Measurements from ENCODE around the gene AOPEP. TPM values are rescaled to one million over a fixed set of nuclear protein-coding genes. Genes with fewer than 3 reads are reported as not detected.

The AOPEP gene
- total RNA-seq, 1 donor from 2014 or later, result 16.6 TPM

- Mint-ChIP-seq H3K27me3 (ENCODE audit: insufficient read depth, low read depth) (peaks cover 9% of the 10 kb centered on the region), H3K4me1 (peaks cover 14% of the 10 kb centered on the region), H3K9me3 (no peaks in the 10 kb centered on the region), H3K36me3 (peaks cover 19% of the 10 kb centered on the region), H3K27ac (no peak overlapping the region), H3K4me3 (no peak overlapping the region)
- Histone ChIP-seq H3K36me3 (no peaks in the 10 kb centered on the region), H3K27ac (no peak overlapping the region), H3F3A (ENCODE audit: low read depth) (no peaks in the 10 kb centered on the region), H3K27me3 (no peaks in the 10 kb centered on the region), H3K9ac (no peak overlapping the region), H3K4me2 (no peak overlapping the region), H3K4me1 (peaks cover 6% of the 10 kb centered on the region), H3K4me3 (no peak overlapping the region), H4K20me1 (ENCODE audit: low read depth) (no peaks in the 10 kb centered on the region), H3K9me3 (ENCODE audit: low read depth) (no peaks in the 10 kb centered on the region), H2AFZ (replicated peaks) (no peak overlapping the region), H3K79me2 (ENCODE audit: low read depth) (no peaks in the 10 kb centered on the region)
- TF ChIP-seq CTCF (IDR thresholded peaks at IDR 0.05) (no peak), EZH2 (IDR thresholded peaks at IDR 0.05) (no peak), EZH2phosphoT487 (IDR thresholded peaks at IDR 0.05) (no peak)
- no peak for DNase-seq (ENCODE audit: low spot score)
Observed at GRCh38 chr9:94809778-94810177, 83.3 kb downstream of the AOPEP start.

- no peaks in the 10 kb centered on the region for H3K9me3 ChIP-seq (ENCODE audit: low read depth)
- no peak overlapping the region for H2AFZ ChIP-seq (replicated peaks)
- H3F3A ChIP-seq (ENCODE audit: low read depth), result no peaks in the 10 kb centered on the region
- no peak for DNase-seq (ENCODE audit: low spot score)
- no peak overlapping the region for H3K4me2 ChIP-seq
- H3K9ac ChIP-seq, result no peak overlapping the region
- H3K36me3 ChIP-seq, result no peaks in the 10 kb centered on the region
- no peaks in the 10 kb centered on the region for H3K79me2 ChIP-seq (ENCODE audit: low read depth)
- H3K4me3 ChIP-seq, result no peak overlapping the region
- Mint-ChIP-seq H3K4me3 (no peak overlapping the region), H3K27me3 (ENCODE audit: insufficient read depth, low read depth) (peaks cover 5% of the 10 kb centered on the region), H3K4me1 (peaks cover 8% of the 10 kb centered on the region), H3K27ac (no peak overlapping the region), H3K36me3 (peaks cover 19% of the 10 kb centered on the region), H3K9me3 (no peaks in the 10 kb centered on the region)
- H4K20me1 ChIP-seq (ENCODE audit: low read depth), result no peaks in the 10 kb centered on the region
- H3K27ac ChIP-seq, result no peak overlapping the region
- TF ChIP-seq EZH2 (IDR thresholded peaks at IDR 0.05), result no peak
- no peak for TF ChIP-seq CTCF (IDR thresholded peaks at IDR 0.05)
- TF ChIP-seq EZH2phosphoT487 (IDR thresholded peaks at IDR 0.05), result no peak
- peaks cover 5% of the 10 kb centered on the region for H3K4me1 ChIP-seq
- H3K27me3 ChIP-seq, result no peaks in the 10 kb centered on the region
Observed at GRCh38 chr9:94811074-94811473, 84.6 kb downstream of the AOPEP start.

GRCh38 chr9:94812343-94812742 lies 85.8 kb downstream of the AOPEP start:
- H3K79me2 ChIP-seq (ENCODE audit: low read depth), result no peaks in the 10 kb centered on the region
- no peak for DNase-seq (ENCODE audit: low spot score)
- H3K9ac ChIP-seq, result no peak overlapping the region
- H3K27me3 ChIP-seq, result no peaks in the 10 kb centered on the region
- Mint-ChIP-seq H3K4me3 (no peak overlapping the region), H3K36me3 (peaks cover 19% of the 10 kb centered on the region), H3K27me3 (ENCODE audit: insufficient read depth, low read depth) (peaks cover 10% of the 10 kb centered on the region), H3K27ac (no peak overlapping the region), H3K9me3 (no peaks in the 10 kb centered on the region), H3K4me1 (peaks cover 3% of the 10 kb centered on the region)
- no peaks in the 10 kb centered on the region for H4K20me1 ChIP-seq (ENCODE audit: low read depth)
- H3K4me1 ChIP-seq, result peaks cover 3% of the 10 kb centered on the region
- no peaks in the 10 kb centered on the region for H3F3A ChIP-seq (ENCODE audit: low read depth)
- H3K9me3 ChIP-seq (ENCODE audit: low read depth), result no peaks in the 10 kb centered on the region
- TF ChIP-seq EZH2 (IDR thresholded peaks at IDR 0.05), result no peak
- no peak for TF ChIP-seq CTCF (IDR thresholded peaks at IDR 0.05)
- no peak for TF ChIP-seq EZH2phosphoT487 (IDR thresholded peaks at IDR 0.05)
- no peak overlapping the region for H3K4me3 ChIP-seq
- no peak overlapping the region for H2AFZ ChIP-seq (replicated peaks)
- H3K4me2 ChIP-seq, result no peak overlapping the region
- H3K27ac ChIP-seq, result no peak overlapping the region
- no peaks in the 10 kb centered on the region for H3K36me3 ChIP-seq
